Measurements from ENCODE around the gene TNNI3K. TPM values are rescaled to one million over a fixed set of nuclear protein-coding genes. Genes with fewer than 3 reads are reported as not detected.

The TNNI3K gene
- total RNA-seq, 6 experiments from 2014 or later: 1.0 TPM; not detected in 5

DNA sequence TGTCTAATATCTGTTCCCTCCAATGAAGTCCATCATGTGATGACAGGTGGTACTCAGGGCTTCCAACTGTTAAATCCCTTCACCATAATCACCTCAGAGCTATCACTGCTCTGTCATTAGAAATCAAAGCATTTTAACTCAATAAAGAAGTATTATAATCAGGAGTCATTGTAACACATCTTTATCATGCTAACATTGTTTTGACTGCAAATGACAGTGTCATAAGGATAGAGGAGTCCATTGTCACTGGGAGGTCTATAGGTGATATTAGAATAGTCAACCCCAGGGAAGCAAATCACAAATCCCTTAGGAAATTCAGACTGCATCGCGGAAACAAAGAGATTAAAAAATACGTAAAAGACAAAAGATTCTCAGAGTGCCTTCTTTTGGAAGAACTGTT is 246.4 kb downstream of the TNNI3K start:
- H3K4me1 ChIP-seq: no peaks in the 10 kb centered on the region
- H3K4me3 ChIP-seq: no peak overlapping the region
- no peaks in the 10 kb centered on the region for H3K9me3 ChIP-seq
- H3K36me3 ChIP-seq: no peaks in the 10 kb centered on the region
- WGBS (ENCODE audit: insufficient coverage, low coverage, low lambda C conversion rate, missing lambda C conversion rate): 73% methylated on average over 3 of the region's 3 CpGs
- no peak overlapping the region for H3K27ac ChIP-seq
- ATAC-seq (no peak), DNase-seq (no peak)
- no peaks in the 10 kb centered on the region for H3K27me3 ChIP-seq
- TF ChIP-seq POLR2A (IDR thresholded peaks at IDR 0.05): no peak
- TF ChIP-seq, protein P1, sequence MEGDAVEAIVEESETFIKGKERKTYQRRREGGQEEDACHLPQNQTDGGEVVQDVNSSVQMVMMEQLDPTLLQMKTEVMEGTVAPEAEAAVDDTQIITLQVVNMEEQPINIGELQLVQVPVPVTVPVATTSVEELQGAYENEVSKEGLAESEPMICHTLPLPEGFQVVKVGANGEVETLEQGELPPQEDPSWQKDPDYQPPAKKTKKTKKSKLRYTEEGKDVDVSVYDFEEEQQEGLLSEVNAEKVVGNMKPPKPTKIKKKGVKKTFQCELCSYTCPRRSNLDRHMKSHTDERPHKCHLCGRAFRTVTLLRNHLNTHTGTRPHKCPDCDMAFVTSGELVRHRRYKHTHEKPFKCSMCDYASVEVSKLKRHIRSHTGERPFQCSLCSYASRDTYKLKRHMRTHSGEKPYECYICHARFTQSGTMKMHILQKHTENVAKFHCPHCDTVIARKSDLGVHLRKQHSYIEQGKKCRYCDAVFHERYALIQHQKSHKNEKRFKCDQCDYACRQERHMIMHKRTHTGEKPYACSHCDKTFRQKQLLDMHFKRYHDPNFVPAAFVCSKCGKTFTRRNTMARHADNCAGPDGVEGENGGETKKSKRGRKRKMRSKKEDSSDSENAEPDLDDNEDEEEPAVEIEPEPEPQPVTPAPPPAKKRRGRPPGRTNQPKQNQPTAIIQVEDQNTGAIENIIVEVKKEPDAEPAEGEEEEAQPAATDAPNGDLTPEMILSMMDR (IDR thresholded peaks at IDR 0.05): no peak
- intact Hi-C loops (cut with DNase I): no loop called here

DNA sequence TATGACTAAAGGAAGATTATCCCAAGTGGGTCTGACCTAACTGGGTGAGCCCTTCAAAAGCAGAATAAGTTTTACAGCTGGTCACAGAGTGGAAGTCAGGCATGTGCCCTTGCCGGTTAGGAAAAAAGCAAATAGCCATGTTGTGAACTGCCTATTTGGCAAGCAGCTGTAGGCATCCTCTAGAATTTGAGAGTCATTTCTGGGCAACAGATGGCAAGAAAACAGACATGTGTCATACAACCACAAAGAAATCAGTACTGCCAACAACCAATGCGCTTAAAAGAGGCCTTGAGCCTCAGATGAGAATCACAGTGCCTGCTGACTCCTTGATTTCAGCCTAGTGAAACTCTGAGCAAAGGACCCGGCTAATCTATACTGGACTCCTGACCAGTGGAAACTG is 250.4 kb downstream of the TNNI3K start:
- WGBS (ENCODE audit: insufficient coverage, low coverage, low lambda C conversion rate, missing lambda C conversion rate): 56% methylated on average over 3 of the region's 3 CpGs
- Histone ChIP-seq H3K9me3 (no peaks in the 10 kb centered on the region), H3K4me3 (no peak overlapping the region), H3K27ac (no peak overlapping the region), H3K36me3 (no peaks in the 10 kb centered on the region), H3K27me3 (no peaks in the 10 kb centered on the region), H3K4me1 (no peaks in the 10 kb centered on the region)
- DNase-seq (no peak), ATAC-seq (no peak)
- no peak for TF ChIP-seq POLR2A (IDR thresholded peaks at IDR 0.05)
- TF ChIP-seq, protein P1 (IDR thresholded peaks at IDR 0.05): no peak
- intact Hi-C loops (cut with DNase I): no loop called here

DNA sequence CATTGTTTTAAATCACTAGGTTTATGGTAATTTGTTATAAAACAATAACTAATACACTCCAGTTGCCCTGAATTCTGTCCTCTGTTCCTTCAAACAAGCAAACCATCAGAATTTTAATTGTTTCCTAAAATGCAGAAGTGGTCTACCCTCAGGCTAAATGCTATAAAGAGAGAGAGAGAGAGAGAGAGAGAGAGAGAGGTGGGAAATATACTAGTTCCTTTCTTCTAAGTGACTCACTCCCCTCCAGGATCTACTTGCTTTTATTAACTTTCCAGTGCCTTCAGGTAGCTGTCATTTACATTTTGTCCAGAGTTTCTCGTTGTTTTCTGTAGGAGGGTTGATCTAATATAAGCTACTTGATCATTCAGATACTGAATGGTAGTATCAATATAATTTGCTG is 250.8 kb downstream of the TNNI3K start:
- Histone ChIP-seq H3K9me3 (no peaks in the 10 kb centered on the region), H3K4me3 (no peak overlapping the region), H3K4me1 (no peaks in the 10 kb centered on the region), H3K27ac (no peak overlapping the region), H3K27me3 (no peaks in the 10 kb centered on the region), H3K36me3 (no peaks in the 10 kb centered on the region)
- no peak for ATAC-seq
- DNase-seq: no peak
- WGBS (ENCODE audit: insufficient coverage, low coverage, low lambda C conversion rate, missing lambda C conversion rate): 22% methylated on average over 1 of the region's 1 CpG
- intact Hi-C loops (cut with DNase I): no loop called here
- no peak for TF ChIP-seq POLR2A (IDR thresholded peaks at IDR 0.05)
- TF ChIP-seq, protein P1 (IDR thresholded peaks at IDR 0.05): no peak

DNA sequence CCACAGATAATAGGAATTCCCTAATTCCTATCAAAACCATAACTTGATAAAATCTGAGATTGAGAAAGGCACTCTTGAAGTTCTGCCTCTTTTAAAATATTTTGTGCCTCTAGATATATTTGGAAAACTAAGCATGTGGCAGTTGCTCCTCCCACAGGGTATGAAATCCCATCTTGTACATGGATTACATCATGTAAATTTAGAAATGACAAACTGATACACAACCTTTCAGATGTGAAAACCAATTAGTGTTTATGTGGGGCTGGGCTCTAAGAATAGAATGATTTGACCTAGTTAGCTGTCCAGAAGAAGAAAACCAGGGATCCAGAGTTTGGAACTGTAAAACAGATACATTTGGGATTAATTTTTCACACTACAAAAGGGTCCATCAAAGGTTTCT is 261.5 kb downstream of the TNNI3K start:
- ATAC-seq: no peak
- no peak for TF ChIP-seq POLR2A (IDR thresholded peaks at IDR 0.05)
- TF ChIP-seq, protein P1 (IDR thresholded peaks at IDR 0.05): no peak
- no peaks in the 10 kb centered on the region for H3K36me3 ChIP-seq
- H3K27ac ChIP-seq: no peak overlapping the region
- no peak overlapping the region for H3K4me3 ChIP-seq
- no peaks in the 10 kb centered on the region for H3K27me3 ChIP-seq
- H3K4me1 ChIP-seq: no peaks in the 10 kb centered on the region
- no peak for DNase-seq
- no peaks in the 10 kb centered on the region for H3K9me3 ChIP-seq
- intact Hi-C loops (cut with DNase I): no loop called here

GRCh38 chr1:74498901-74499300 is 263.7 kb downstream of the TNNI3K start:
- TF ChIP-seq, protein P1 (IDR thresholded peaks at IDR 0.05): no peak
- no peak for TF ChIP-seq POLR2A (IDR thresholded peaks at IDR 0.05)
- ATAC-seq (no peak), DNase-seq (no peak)
- H3K27ac ChIP-seq: no peak overlapping the region
- no peaks in the 10 kb centered on the region for H3K4me1 ChIP-seq
- intact Hi-C loops (cut with DNase I): no loop called here
- H3K27me3 ChIP-seq: no peaks in the 10 kb centered on the region
- H3K4me3 ChIP-seq: no peak overlapping the region
- WGBS (ENCODE audit: insufficient coverage, low coverage, low lambda C conversion rate, missing lambda C conversion rate): 55% methylated on average over 3 of the region's 3 CpGs
- H3K9me3 ChIP-seq: no peaks in the 10 kb centered on the region
- H3K36me3 ChIP-seq: no peaks in the 10 kb centered on the region

Data from right lobe of liver (tissue), 6 donors.